GM12864 (cell line): ENCODE measurements around the gene GALNT17.

ENCODE experiments used
- DNase-seq: peaks from one replicate; pipeline ENCODE4 v3.0.0-alpha.2; 2011; ENCODE audit warnings: low read depth
- H3K4me3 ChIP-seq: 2 replicates; pipeline ENCODE4 v1.5.1; 2011; ENCODE audit warnings: mild to moderate bottlenecking, low read depth, low read length, control low read depth
- TF ChIP-seq, protein P1 (sequence below): IDR thresholded peaks from 2 replicates; pipeline ENCODE4 v1.5.1; 2011; ENCODE audit warnings: low read depth, mild to moderate bottlenecking, moderate library complexity, low read length, control low read depth, inconsistent platforms; ENCODE audit errors: missing control alignments

GALNT17 gene

GRCh38 chr7:71753236-71753635 is 621.3 kb downstream of the GALNT17 start:
- TF ChIP-seq, protein P1, sequence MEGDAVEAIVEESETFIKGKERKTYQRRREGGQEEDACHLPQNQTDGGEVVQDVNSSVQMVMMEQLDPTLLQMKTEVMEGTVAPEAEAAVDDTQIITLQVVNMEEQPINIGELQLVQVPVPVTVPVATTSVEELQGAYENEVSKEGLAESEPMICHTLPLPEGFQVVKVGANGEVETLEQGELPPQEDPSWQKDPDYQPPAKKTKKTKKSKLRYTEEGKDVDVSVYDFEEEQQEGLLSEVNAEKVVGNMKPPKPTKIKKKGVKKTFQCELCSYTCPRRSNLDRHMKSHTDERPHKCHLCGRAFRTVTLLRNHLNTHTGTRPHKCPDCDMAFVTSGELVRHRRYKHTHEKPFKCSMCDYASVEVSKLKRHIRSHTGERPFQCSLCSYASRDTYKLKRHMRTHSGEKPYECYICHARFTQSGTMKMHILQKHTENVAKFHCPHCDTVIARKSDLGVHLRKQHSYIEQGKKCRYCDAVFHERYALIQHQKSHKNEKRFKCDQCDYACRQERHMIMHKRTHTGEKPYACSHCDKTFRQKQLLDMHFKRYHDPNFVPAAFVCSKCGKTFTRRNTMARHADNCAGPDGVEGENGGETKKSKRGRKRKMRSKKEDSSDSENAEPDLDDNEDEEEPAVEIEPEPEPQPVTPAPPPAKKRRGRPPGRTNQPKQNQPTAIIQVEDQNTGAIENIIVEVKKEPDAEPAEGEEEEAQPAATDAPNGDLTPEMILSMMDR, result no peak
- no peak overlapping the region for H3K4me3 ChIP-seq
- DNase-seq, result no peak

DNA sequence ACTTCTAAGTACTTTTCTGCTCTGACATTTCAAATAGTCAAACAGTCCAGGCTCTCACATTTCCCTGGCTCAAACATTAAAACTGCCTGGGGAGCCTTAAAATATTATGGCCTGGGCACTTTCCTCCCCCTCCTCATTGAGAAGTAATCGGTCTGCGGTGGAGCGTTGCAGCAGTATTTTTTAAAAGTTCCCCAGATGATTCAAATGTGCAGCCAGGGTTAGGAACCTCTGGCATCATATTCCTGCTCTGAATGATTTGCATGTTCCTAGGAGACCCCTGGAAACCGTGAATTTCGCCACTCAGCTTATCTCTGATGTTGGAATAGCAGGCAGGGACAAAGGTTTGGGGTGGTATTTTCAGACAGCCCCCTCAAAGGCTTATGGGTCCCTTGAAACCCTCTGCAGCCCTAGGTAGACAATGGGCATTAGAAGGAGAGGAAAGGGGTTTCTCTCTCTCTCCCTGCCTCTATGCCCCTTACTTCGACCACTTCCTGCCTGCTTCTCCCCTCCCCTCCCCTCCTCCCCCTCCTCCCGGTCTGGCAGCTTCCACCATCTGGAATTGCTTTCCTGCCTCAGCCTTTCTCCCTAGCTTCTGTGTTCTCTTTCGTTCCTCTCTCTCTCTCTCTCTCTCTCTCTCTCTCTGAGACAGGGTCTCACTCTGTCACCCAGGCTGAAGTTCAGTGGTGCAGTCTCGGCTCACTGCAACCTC is 622.2 kb downstream of the GALNT17 start:
- TF ChIP-seq, protein P1, result no peak
- H3K4me3 ChIP-seq, result no peak overlapping the region
- no peak for DNase-seq

DNA sequence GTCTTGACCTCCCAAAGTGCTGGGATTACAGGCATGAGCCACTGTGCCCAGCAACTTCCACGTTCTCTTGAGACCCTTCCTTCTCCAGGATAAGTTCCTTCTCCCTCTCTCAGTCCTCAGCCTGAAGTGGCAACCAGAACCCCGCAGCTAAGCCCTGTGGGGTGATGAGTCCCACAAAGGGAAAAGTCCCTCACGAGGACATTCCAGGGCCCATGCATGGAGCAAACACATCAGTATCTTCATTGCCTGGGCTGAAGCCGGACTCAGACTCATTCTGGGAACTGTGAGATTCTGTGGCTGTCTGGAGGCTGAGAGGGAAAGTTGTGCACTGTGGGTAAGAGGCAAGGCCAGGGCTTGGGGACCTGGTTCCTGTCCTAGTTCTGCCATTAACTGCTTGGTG is 622.9 kb downstream of the GALNT17 start:
- TF ChIP-seq, protein P1, result no peak
- no peak overlapping the region for H3K4me3 ChIP-seq
- no peak for DNase-seq

GRCh38 chr7:71761336-71761735 is 629.4 kb downstream of the GALNT17 start:
- no peak overlapping the region for H3K4me3 ChIP-seq
- no peak for DNase-seq
- TF ChIP-seq, protein P1, result no peak
